ENCODE results near the gene EVA1C.
"Not testable (repeated sequence)": the region's sequence is repeated elsewhere in the genome, so short reads cannot be mapped to it uniquely, and the experiment has no call there.

Gene EVA1C

GRCh38 chr21:32484706-32485380, 72.3 kb downstream of the EVA1C start:
- in situ Hi-C loops (cut with MboI; ENCODE audit: low sequenced_read_pairs): no loop called here

- in situ Hi-C loops (cut with MboI; ENCODE audit: low sequenced_read_pairs): no loop called here
These were observed 79.9 kb downstream of the EVA1C start for GRCh38 chr21:32492376-32492775.

GRCh38 chr21:32494934-32495709, 82.6 kb downstream of the EVA1C start:
- in situ Hi-C loops (cut with MboI; ENCODE audit: low sequenced_read_pairs): no loop called here

- in situ Hi-C loops (cut with MboI; ENCODE audit: low sequenced_read_pairs): no loop called here
These were observed 84.1 kb downstream of the EVA1C start for GRCh38 chr21:32496568-32496967.

- in situ Hi-C loops (cut with MboI; ENCODE audit: low sequenced_read_pairs): no loop called here
These were observed 86.9 kb downstream of the EVA1C start for GRCh38 chr21:32499249-32500055.

- in situ Hi-C loops (cut with MboI; ENCODE audit: low sequenced_read_pairs): not testable (repeated sequence)
These were observed 91.1 kb downstream of the EVA1C start for GRCh38 chr21:32503641-32504040.

- in situ Hi-C loops (cut with MboI; ENCODE audit: low sequenced_read_pairs): not testable (repeated sequence)
These were observed 93.3 kb downstream of the EVA1C start for GRCh38 chr21:32505767-32506166.

GRCh38 chr21:32506411-32506965, 94.0 kb downstream of the EVA1C start:
- in situ Hi-C loops (cut with MboI; ENCODE audit: low sequenced_read_pairs): not testable (repeated sequence)

- in situ Hi-C loops (cut with MboI; ENCODE audit: low sequenced_read_pairs): no loop called here
These were observed 94.9 kb downstream of the EVA1C start for GRCh38 chr21:32507342-32507919.

GRCh38 chr21:32508036-32508435, 95.5 kb downstream of the EVA1C start:
- in situ Hi-C loops (cut with MboI; ENCODE audit: low sequenced_read_pairs): not testable (repeated sequence)

- in situ Hi-C loops (cut with MboI; ENCODE audit: low sequenced_read_pairs): no loop called here
These were observed 96.1 kb downstream of the EVA1C start for GRCh38 chr21:32508558-32508957.

GRCh38 chr21:32508975-32509374, 96.5 kb downstream of the EVA1C start:
- in situ Hi-C loops (cut with MboI; ENCODE audit: low sequenced_read_pairs): not testable (repeated sequence)

- in situ Hi-C loops (cut with MboI; ENCODE audit: low sequenced_read_pairs): no loop called here
These were observed 102.0 kb downstream of the EVA1C start for GRCh38 chr21:32514275-32515055.

GRCh38 chr21:32515874-32516273, 103.4 kb downstream of the EVA1C start:
- in situ Hi-C loops (cut with MboI; ENCODE audit: low sequenced_read_pairs): no loop called here

- in situ Hi-C loops (cut with MboI; ENCODE audit: low sequenced_read_pairs): no loop called here
These were observed 104.5 kb downstream of the EVA1C start for GRCh38 chr21:32516756-32517649.

- in situ Hi-C loops (cut with MboI; ENCODE audit: low sequenced_read_pairs): no loop called here
These were observed 107.7 kb downstream of the EVA1C start for GRCh38 chr21:32519945-32520874.

GRCh38 chr21:32520875-32521735, 108.6 kb downstream of the EVA1C start:
- in situ Hi-C loops (cut with MboI; ENCODE audit: low sequenced_read_pairs): no loop called here

Measured in HL-60/S4 (cell line).